ELR (cell line): ENCODE measurements around the gene NOTUM.
A peak's percentile ranks its signal among the peaks of the same experiment; 100 is the strongest.
"Not testable (repeated sequence)": the region's sequence is repeated elsewhere in the genome, so short reads cannot be mapped to it uniquely, and the experiment has no call there.

Experiments used
- DNase-seq: peaks from one replicate; pipeline ENCODE4 v3.0.0-alpha.2; 2015; ENCODE audit warnings: low read depth

Gene NOTUM

GRCh38 chr17:81996232-81996756 is 35.3 kb upstream of the NOTUM start:
- no peak for DNase-seq

- no peak for DNase-seq
These were observed 34.7 kb upstream of the NOTUM start for GRCh38 chr17:81995463-81996231.

GRCh38 chr17:81994593-81995462 is 33.8 kb upstream of the NOTUM start:
- no peak for DNase-seq

GRCh38 chr17:81993729-81994592 is 33.0 kb upstream of the NOTUM start:
- DNase-seq: no peak

GRCh38 chr17:81992306-81993102 is 31.5 kb upstream of the NOTUM start:
- DNase-seq: no peak

- peak; percentile 66 for DNase-seq
These were observed 30.8 kb upstream of the NOTUM start for GRCh38 chr17:81991684-81992305.

- DNase-seq: no peak
These were observed 30.1 kb upstream of the NOTUM start for GRCh38 chr17:81990836-81991683.

- DNase-seq: no peak
These were observed 26.3 kb upstream of the NOTUM start for GRCh38 chr17:81987161-81987770.

- DNase-seq: no peak
These were observed 25.6 kb upstream of the NOTUM start for GRCh38 chr17:81986606-81987005.

- DNase-seq: no peak
These were observed 23.9 kb upstream of the NOTUM start for GRCh38 chr17:81984773-81985410.

- no peak for DNase-seq
These were observed 22.8 kb upstream of the NOTUM start for GRCh38 chr17:81983639-81984373.

GRCh38 chr17:81983011-81983638 is 22.1 kb upstream of the NOTUM start:
- no peak for DNase-seq

GRCh38 chr17:81981511-81981910 is 20.5 kb upstream of the NOTUM start:
- not testable (repeated sequence) for DNase-seq

GRCh38 chr17:81980707-81981343 is 19.8 kb upstream of the NOTUM start:
- DNase-seq: no peak

- DNase-seq: no peak
These were observed 19.1 kb upstream of the NOTUM start for GRCh38 chr17:81980122-81980521.

- no peak for DNase-seq
These were observed 17.7 kb upstream of the NOTUM start for GRCh38 chr17:81978524-81979298.
